Measurements from ENCODE around the gene OPCML. TPM values are rescaled to one million over a fixed set of nuclear protein-coding genes. Genes with fewer than 3 reads are reported as not detected.

OPCML gene
- total RNA-seq, 4 donors from 2014 or later, result not detected

DNA sequence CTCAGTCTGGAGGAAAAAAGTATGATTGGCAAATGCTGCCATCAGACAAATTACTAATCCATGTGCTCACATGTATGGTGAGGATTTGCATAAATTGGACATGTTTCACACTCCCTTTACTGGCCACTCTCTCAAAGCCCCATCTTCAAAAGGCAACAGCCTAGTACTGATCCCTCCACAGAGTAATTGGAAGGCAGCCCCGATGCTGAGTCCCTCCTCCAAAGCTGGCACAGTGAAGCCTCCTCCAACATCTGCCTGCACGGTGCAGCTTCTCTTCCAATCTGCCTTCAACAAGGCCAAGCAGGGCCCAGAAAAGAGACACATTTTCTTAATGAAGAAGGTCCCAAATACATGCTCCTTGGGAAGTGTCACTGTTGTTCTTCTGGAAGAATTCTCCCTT, 350.6 kb downstream of the OPCML start:
- no peaks in the 10 kb centered on the region for H3K27me3 ChIP-seq
- no peaks in the 10 kb centered on the region for H3K9me3 ChIP-seq
- no peak overlapping the region for H3K4me3 ChIP-seq
- no peak for TF ChIP-seq POLR2AphosphoS5 (IDR thresholded peaks at IDR 0.05)
- no peak for TF ChIP-seq EP300 (IDR thresholded peaks at IDR 0.05; ENCODE audit: low read depth)
- TF ChIP-seq, protein P1, sequence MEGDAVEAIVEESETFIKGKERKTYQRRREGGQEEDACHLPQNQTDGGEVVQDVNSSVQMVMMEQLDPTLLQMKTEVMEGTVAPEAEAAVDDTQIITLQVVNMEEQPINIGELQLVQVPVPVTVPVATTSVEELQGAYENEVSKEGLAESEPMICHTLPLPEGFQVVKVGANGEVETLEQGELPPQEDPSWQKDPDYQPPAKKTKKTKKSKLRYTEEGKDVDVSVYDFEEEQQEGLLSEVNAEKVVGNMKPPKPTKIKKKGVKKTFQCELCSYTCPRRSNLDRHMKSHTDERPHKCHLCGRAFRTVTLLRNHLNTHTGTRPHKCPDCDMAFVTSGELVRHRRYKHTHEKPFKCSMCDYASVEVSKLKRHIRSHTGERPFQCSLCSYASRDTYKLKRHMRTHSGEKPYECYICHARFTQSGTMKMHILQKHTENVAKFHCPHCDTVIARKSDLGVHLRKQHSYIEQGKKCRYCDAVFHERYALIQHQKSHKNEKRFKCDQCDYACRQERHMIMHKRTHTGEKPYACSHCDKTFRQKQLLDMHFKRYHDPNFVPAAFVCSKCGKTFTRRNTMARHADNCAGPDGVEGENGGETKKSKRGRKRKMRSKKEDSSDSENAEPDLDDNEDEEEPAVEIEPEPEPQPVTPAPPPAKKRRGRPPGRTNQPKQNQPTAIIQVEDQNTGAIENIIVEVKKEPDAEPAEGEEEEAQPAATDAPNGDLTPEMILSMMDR (IDR thresholded peaks at IDR 0.05), result no peak
- no peak for TF ChIP-seq POLR2A (IDR thresholded peaks at IDR 0.05)
- no peak overlapping the region for H3K27ac ChIP-seq
- WGBS, 2 donors (ENCODE audit: low coverage in 1 of 2), result 61% methylated on average over 2 of the region's 2 CpGs; no CpG with 5 or more reads in 1 of the 2 donors
- H3K4me1 ChIP-seq, result no peaks in the 10 kb centered on the region
- intact Hi-C loops (cut with DNase I; ENCODE audit: low total_unique reads), result no loop called here
- no peak for DNase-seq
- in situ Hi-C loops (cut with MboI; ENCODE audit: low pct_ligation_motif_present in 1 of 4, low pct_unique_long_range_greater_than_20kb in 1 of 4, low sequenced_read_pairs in 3 of 4), result no loop called here
- H3K36me3 ChIP-seq, result no peaks in the 10 kb centered on the region

DNA sequence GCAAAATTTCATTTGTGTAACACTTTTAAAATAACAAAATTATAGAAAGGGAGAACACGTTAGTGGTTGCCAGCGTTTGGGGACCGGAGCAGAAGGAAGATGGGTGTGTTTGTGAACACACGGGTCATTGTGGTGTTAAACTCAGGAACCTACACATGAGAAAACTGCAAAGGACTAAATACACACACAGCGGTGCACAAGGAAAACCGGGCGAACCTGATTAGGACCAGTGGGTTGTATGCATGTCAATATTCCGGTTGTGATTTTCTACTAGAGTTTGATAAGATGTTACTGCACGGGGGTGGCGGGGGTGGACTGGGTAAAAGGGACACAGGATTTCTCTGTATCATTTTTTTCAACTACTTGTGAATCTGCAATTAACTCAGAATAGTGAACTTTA, 351.2 kb downstream of the OPCML start:
- H3K9me3 ChIP-seq, result no peaks in the 10 kb centered on the region
- in situ Hi-C loops (cut with MboI; ENCODE audit: low pct_ligation_motif_present in 1 of 4, low pct_unique_long_range_greater_than_20kb in 1 of 4, low sequenced_read_pairs in 3 of 4), result no loop called here
- no peaks in the 10 kb centered on the region for H3K36me3 ChIP-seq
- TF ChIP-seq POLR2A (IDR thresholded peaks at IDR 0.05), result no peak
- TF ChIP-seq EP300 (IDR thresholded peaks at IDR 0.05; ENCODE audit: low read depth), result no peak
- TF ChIP-seq, protein P1 (IDR thresholded peaks at IDR 0.05), result no peak
- TF ChIP-seq POLR2AphosphoS5 (IDR thresholded peaks at IDR 0.05), result no peak
- no peak overlapping the region for H3K4me3 ChIP-seq
- H3K4me1 ChIP-seq, result no peaks in the 10 kb centered on the region
- intact Hi-C loops (cut with DNase I; ENCODE audit: low total_unique reads), result no loop called here
- no peaks in the 10 kb centered on the region for H3K27me3 ChIP-seq
- no peak overlapping the region for H3K27ac ChIP-seq
- 13 to 62% methylated on average over 3 to 10 of the region's 10 CpGs for WGBS, 2 donors (ENCODE audit: low coverage in 1 of 2)
- DNase-seq, result no peak

DNA sequence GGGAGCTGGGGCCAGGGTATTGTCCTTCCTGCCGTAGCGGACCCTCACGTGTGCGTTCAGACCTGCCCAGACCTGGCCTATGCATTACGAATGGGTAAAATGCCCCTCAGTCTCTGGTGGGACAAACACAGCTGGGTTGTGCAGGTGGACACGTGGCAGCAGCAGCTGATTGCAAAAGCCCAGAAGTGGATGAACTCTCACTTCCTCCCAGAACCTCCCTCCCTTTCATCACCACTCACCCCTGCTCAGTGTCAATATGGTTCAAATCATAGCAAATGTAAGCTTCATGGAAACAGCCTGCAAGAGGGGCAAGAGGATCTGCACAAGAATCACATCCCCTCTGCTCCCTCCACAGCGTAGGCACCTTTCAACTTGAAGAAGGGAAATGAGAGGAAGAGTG, 352.1 kb downstream of the OPCML start:
- DNase-seq, result no peak
- Histone ChIP-seq H3K36me3 (no peaks in the 10 kb centered on the region), H3K4me1 (no peaks in the 10 kb centered on the region), H3K4me3 (no peak overlapping the region), H3K9me3 (no peaks in the 10 kb centered on the region), H3K27ac (no peak overlapping the region), H3K27me3 (no peaks in the 10 kb centered on the region)
- in situ Hi-C loops (cut with MboI; ENCODE audit: low pct_ligation_motif_present in 1 of 4, low pct_unique_long_range_greater_than_20kb in 1 of 4, low sequenced_read_pairs in 3 of 4), result no loop called here
- intact Hi-C loops (cut with DNase I; ENCODE audit: low total_unique reads), result no loop called here
- 67 to 79% methylated on average over 2 to 7 of the region's 7 CpGs for WGBS, 2 donors (ENCODE audit: low coverage in 1 of 2)
- TF ChIP-seq, protein P1 (IDR thresholded peaks at IDR 0.05), result no peak
- no peak for TF ChIP-seq EP300 (IDR thresholded peaks at IDR 0.05; ENCODE audit: low read depth)
- TF ChIP-seq POLR2A (IDR thresholded peaks at IDR 0.05), result no peak
- TF ChIP-seq POLR2AphosphoS5 (IDR thresholded peaks at IDR 0.05), result no peak

DNA sequence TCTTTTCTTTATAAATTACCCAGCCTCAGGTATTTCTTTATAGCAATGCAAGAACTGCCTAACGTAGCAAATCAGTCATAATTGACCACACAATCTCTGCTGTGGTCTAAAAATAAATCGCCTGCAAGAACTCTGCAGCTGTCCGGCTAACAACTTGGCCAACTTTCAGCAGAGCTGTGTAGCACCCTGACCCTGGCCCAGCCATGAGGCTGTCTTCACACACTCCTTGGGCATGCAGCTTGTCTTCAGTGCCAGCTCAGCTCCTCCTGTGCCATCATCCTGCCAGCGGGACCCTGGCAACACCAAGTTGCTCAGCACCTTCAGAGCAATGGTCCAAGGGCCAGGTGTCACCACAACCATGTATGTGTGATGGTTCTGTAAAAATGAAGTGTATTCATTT, 355.6 kb downstream of the OPCML start:
- H3K27me3 ChIP-seq, result no peaks in the 10 kb centered on the region
- H3K4me1 ChIP-seq, result no peaks in the 10 kb centered on the region
- no peaks in the 10 kb centered on the region for H3K9me3 ChIP-seq
- no peak overlapping the region for H3K27ac ChIP-seq
- no peak overlapping the region for H3K4me3 ChIP-seq
- intact Hi-C loops (cut with DNase I; ENCODE audit: low total_unique reads), result no loop called here
- 85% methylated on average over 4 of the region's 4 CpGs; no CpG with 5 or more reads in 1 of the 2 donors for WGBS, 2 donors (ENCODE audit: low coverage in 1 of 2)
- TF ChIP-seq, protein P1 (IDR thresholded peaks at IDR 0.05), result no peak
- TF ChIP-seq POLR2AphosphoS5 (IDR thresholded peaks at IDR 0.05) (no peak), EP300 (IDR thresholded peaks at IDR 0.05; ENCODE audit: low read depth) (no peak), POLR2A (IDR thresholded peaks at IDR 0.05) (no peak)
- no peak for DNase-seq
- no peaks in the 10 kb centered on the region for H3K36me3 ChIP-seq
- in situ Hi-C loops (cut with MboI; ENCODE audit: low pct_ligation_motif_present in 1 of 4, low pct_unique_long_range_greater_than_20kb in 1 of 4, low sequenced_read_pairs in 3 of 4), result no loop called here

All from transverse colon (tissue), 4 donors.